Spinal cord (tissue), 10 donors: ENCODE data around the gene COL23A1. TPM values are rescaled to one million over a fixed set of nuclear protein-coding genes. Genes with fewer than 3 reads are reported as not detected.
"Not testable (repeated sequence)": the region's sequence is repeated elsewhere in the genome, so short reads cannot be mapped to it uniquely, and the experiment has no call there.

Experiments used
- DNase-seq, 6 donors: peaks; one replicate each; pipeline versions ENCODE4 v3.0.0 to v3.0.0-alpha.2; 2013 to 2015; ENCODE audit warnings: low spot score in 6 of 6, low read depth in 4 of 6
- H3K27ac ChIP-seq: one replicate; pipeline ENCODE4 v1.5.1; 2013; ENCODE audit warnings: low read depth, low read length, control low read depth
- H3K27me3 ChIP-seq: one replicate; pipeline ENCODE4 v1.6.1; 2013; ENCODE audit warnings: low read length; ENCODE audit not compliant: control insufficient read depth, insufficient read depth
- H3K36me3 ChIP-seq: one replicate; pipeline ENCODE4 v1.6.1; 2013; ENCODE audit warnings: low read length; ENCODE audit not compliant: control insufficient read depth, insufficient read depth
- H3K4me1 ChIP-seq: one replicate; pipeline ENCODE4 v1.6.1; 2013; ENCODE audit warnings: low read length; ENCODE audit not compliant: control insufficient read depth, insufficient read depth
- H3K4me3 ChIP-seq: one replicate; pipeline ENCODE4 v1.5.1; 2013; ENCODE audit warnings: low read depth, low read length, control low read depth
- H3K9me3 ChIP-seq: one replicate; pipeline ENCODE4 v1.6.1; 2013; ENCODE audit warnings: low read length; ENCODE audit not compliant: control insufficient read depth, insufficient read depth
- WGBS: methylation state at CpG from one replicate; pipeline ENCODE4 v1.1.5; 2013; ENCODE audit warnings: missing lambda C conversion rate; ENCODE audit not compliant: insufficient coverage; 5-methylcytosine and 5-hydroxymethylcytosine counted together
- polyA plus RNA-seq, 2 donors: library from polyadenylated mRNA; unstranded; fragments of 120-200 nt; gene quantifications; one replicate each; pipeline ENCODE4 v1.2.1, GENCODE V29; 2013; ENCODE audit not compliant: insufficient read length in 2 of 2
- total RNA-seq, 2 donors: library from RNA; depleted of rRNA in 1 of 2; stranded (reverse); fragments of 120-200 nt in 1 of 2; fragments of >200 nt in 1 of 2; gene quantifications; one replicate each; pipeline versions ENCODE4 v1.2.3 to v1.2.4, GENCODE V29; 2013 to 2014
- donor health status: healthy.

The COL23A1 gene
- total and polyA plus RNA-seq, 4 donors: 2.8 to 9.7 (median 8.0) TPM

- H3K27me3 ChIP-seq: no peaks in the 10 kb centered on the region
- H3K27ac ChIP-seq: no peak overlapping the region
- H3K36me3 ChIP-seq: peaks cover 5% of the 10 kb centered on the region
- H3K4me3 ChIP-seq: no peak overlapping the region
- peak in 4 of 6 donors; percentile 39 to 88 (median 68) for DNase-seq
- H3K9me3 ChIP-seq: no peaks in the 10 kb centered on the region
- WGBS: 11% methylated on average over 9 of the region's 12 CpGs
- peaks cover 57% of the 10 kb centered on the region for H3K4me1 ChIP-seq
Observed at GRCh38 chr5:178234750-178235587, 355.2 kb downstream of the COL23A1 start.

GRCh38 chr5:178234121-178234749 is 356.0 kb downstream of the COL23A1 start:
- Histone ChIP-seq H3K4me3 (no peak overlapping the region), H3K4me1 (peaks cover 54% of the 10 kb centered on the region), H3K27ac (no peak overlapping the region), H3K9me3 (no peaks in the 10 kb centered on the region), H3K27me3 (no peaks in the 10 kb centered on the region), H3K36me3 (peaks cover 11% of the 10 kb centered on the region)
- 96% methylated on average over 4 of the region's 7 CpGs for WGBS
- DNase-seq: no peak

GRCh38 chr5:178232920-178233429 is 357.2 kb downstream of the COL23A1 start:
- Histone ChIP-seq H3K36me3 (peaks cover 24% of the 10 kb centered on the region), H3K27ac (peak overlapping the region; percentile 79), H3K4me1 (peaks cover 50% of the 10 kb centered on the region), H3K27me3 (no peaks in the 10 kb centered on the region), H3K4me3 (peak overlapping the region; percentile 73), H3K9me3 (no peaks in the 10 kb centered on the region)
- WGBS: 60% methylated on average over 11 of the region's 11 CpGs
- no peak for DNase-seq

- Histone ChIP-seq H3K27me3 (no peaks in the 10 kb centered on the region), H3K36me3 (peaks cover 30% of the 10 kb centered on the region), H3K9me3 (no peaks in the 10 kb centered on the region), H3K27ac (peak within 1 kb of the TSS; percentile 79), H3K4me1 (peaks cover 43% of the 10 kb centered on the region), H3K4me3 (peak within 1 kb of the TSS; percentile 73)
- WGBS: under 1% methylated on average over 102 of the region's 102 CpGs
- DNase-seq: peak in 5 of 6 donors; percentile 24 to 90 (median 57)
Observed at GRCh38 chr5:178232124-178232919, 357.9 kb downstream of the COL23A1 start, which contains the start of gene PHYKPL. Gene PHYKPL (minus strand): TSS chr5:178232802. CDS start chr5:178232550, 252 bp downstream.

GRCh38 chr5:178231539-178232123 is 358.6 kb downstream of the COL23A1 start:
- H3K4me3 ChIP-seq: peak overlapping the region; percentile 73
- no peak for DNase-seq
- no peaks in the 10 kb centered on the region for H3K27me3 ChIP-seq
- peak overlapping the region; percentile 61 for H3K27ac ChIP-seq
- no peaks in the 10 kb centered on the region for H3K9me3 ChIP-seq
- peaks cover 42% of the 10 kb centered on the region for H3K4me1 ChIP-seq
- 35% methylated on average over 20 of the region's 21 CpGs for WGBS
- peaks cover 32% of the 10 kb centered on the region for H3K36me3 ChIP-seq

GRCh38 chr5:178230879-178231538 is 359.2 kb downstream of the COL23A1 start:
- WGBS: 90% methylated on average over 9 of the region's 9 CpGs
- H3K4me3 ChIP-seq: no peak overlapping the region
- H3K4me1 ChIP-seq: peaks cover 37% of the 10 kb centered on the region
- no peak overlapping the region for H3K27ac ChIP-seq
- no peaks in the 10 kb centered on the region for H3K27me3 ChIP-seq
- no peaks in the 10 kb centered on the region for H3K9me3 ChIP-seq
- no peak for DNase-seq
- peaks cover 32% of the 10 kb centered on the region for H3K36me3 ChIP-seq

- peaks cover 29% of the 10 kb centered on the region for H3K4me1 ChIP-seq
- no peaks in the 10 kb centered on the region for H3K9me3 ChIP-seq
- peaks cover 40% of the 10 kb centered on the region for H3K36me3 ChIP-seq
- no peak overlapping the region for H3K4me3 ChIP-seq
- no peaks in the 10 kb centered on the region for H3K27me3 ChIP-seq
- WGBS: 96% methylated on average over 7 of the region's 10 CpGs
- DNase-seq: no peak
- H3K27ac ChIP-seq: no peak overlapping the region
Observed at GRCh38 chr5:178229861-178230260, 360.3 kb downstream of the COL23A1 start.

GRCh38 chr5:178229111-178229510 is 361.1 kb downstream of the COL23A1 start:
- 99% methylated on average over 13 of the region's 13 CpGs for WGBS
- DNase-seq, H3K9me3 ChIP-seq, H3K27me3 ChIP-seq, H3K4me3 ChIP-seq, H3K27ac ChIP-seq: not testable (repeated sequence)
- Histone ChIP-seq H3K36me3 (peaks cover 46% of the 10 kb centered on the region), H3K4me1 (peaks cover 27% of the 10 kb centered on the region)
